HUDEP-2 (cell line): Measurements from ENCODE around the gene TBC1D22A.

Experiments used
- DNase-seq, 76 experiments: peaks; one replicate each; lab custom pipeline; 2025; ENCODE audit not compliant: unreplicated experiment in 76 of 76; lab: John Stamatoyannopoulos, UW

TBC1D22A gene

DNA sequence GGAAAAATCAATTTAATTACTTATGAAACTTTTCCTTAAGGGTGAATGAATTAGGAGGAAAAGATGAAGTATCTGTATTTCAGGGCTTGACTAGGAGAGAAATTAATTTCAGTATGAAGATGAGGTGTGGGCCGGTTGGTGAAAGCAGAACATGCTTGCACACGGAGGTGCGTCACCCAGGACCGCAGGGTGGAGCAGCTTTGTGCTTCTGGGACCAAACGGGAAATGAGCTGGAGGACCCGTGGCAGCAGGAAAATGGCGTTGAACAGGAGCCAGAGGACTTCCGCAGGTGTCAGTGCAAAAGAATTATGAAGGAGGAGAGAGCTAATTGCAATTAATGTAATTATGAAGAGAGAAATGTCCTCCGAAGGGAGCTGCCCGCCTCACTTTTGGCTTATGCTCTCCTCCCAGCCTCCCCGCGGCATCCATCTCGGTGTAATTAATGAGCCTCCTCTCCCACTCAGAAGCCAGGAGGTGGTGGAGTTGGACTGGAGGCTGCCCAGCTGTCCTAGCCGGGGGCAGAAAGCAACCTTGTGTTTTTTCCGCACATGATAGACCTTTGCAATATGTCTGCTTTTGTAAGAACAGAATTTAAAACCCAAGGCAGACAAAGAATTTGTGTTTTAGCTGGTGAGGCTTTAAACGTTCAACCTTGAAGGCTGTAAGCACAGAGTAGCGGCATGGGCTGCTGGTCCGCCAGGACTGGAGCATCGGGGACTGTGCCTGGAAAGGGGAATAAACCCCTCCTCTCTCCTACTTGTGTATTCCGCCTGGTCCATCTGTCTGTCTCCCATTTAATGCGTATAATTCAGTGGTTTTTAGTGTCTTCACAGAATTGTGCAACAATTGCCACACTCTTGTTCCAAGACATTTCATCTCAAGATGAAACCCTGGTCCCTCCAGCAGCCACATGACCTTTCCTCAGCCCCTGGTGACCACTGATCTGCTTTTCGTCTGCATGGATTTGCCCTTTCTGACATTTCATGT lies 180.6 kb downstream of the TBC1D22A start:
- DNase-seq = no peak

DNA sequence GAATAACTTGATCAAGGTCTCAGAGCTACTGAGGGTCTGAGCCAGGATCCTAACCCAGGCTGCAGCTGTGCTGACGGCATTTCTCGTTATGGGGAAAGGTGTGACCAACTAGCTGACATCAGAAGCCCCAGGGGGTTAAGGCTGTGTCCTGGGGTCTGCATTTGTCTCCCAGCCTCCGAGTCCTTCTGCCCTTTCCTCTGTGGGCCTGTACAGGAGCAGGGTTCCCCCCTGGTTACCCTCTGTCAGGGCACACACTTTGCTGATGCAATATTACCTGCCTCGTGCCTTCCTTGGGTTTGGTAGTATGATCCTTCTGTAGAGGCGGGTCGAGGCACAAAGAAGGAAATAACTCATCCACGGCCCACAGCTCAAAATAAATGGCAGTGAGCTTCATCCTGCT lies 183.0 kb downstream of the TBC1D22A start:
- DNase-seq = no peak

DNA sequence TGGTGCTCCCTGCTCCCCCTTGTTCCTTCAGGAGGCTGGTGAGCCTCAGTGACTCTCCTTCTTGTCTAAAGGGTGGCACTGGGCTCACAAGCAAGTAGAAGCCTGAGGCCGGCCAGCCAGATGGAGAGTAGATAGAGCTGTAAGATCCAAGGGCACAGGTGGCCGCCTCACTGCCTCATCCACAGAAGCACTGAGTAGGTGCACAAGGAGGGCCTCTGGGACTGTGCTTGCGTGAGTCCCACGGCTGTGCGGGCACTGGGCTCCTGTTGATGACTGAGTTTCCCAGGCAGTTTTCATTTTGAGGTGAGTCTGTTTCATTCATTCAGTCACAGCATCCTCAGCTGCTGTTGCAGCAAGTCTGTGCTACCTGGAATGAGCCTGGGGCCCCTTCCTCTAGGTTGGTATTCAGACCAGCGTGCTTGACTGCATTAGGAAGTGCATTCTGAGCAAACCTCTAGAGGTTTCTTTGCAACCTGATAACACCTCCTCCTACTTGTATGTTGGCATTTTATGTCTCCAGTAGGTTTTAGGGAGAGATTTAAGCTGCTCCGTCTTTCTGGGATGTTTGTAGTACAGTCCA lies 184.0 kb downstream of the TBC1D22A start:
- DNase-seq = no peak

DNA sequence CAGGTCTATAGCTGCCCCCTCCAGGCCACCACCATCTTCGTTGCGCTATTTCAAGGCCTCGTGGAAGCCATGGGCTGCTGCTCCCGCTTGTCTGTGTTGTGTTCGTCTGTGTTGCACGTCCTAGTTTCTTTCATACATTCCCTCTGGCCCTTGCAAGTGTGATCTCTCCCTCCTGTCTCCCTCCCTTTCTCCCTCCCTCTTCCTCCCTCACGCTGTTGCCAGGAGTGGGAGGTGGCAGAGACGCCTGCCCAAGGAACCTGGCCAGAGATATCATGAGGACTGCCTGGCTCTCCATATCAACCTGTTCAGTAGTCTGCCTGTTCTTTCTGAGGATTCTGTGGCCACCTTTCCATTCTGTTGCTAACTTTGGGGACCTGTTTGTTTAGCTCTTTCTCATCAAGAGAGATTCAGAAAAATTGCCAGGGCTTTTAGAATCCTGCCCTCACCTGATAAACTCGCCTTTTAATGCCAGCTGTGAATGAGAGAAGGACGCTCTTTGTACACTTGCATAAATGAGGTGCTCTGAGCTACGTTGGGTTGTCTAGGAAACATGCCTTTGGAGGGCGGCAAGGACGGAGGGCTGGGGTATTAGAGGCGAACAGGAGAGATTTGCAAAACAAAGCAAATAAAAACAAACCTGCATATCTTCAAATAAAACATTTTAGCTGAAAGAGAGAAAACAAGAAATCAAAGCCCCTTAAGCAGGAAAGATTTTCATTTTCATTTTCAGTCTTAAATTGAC lies 185.2 kb downstream of the TBC1D22A start:
- no peak for DNase-seq

DNA sequence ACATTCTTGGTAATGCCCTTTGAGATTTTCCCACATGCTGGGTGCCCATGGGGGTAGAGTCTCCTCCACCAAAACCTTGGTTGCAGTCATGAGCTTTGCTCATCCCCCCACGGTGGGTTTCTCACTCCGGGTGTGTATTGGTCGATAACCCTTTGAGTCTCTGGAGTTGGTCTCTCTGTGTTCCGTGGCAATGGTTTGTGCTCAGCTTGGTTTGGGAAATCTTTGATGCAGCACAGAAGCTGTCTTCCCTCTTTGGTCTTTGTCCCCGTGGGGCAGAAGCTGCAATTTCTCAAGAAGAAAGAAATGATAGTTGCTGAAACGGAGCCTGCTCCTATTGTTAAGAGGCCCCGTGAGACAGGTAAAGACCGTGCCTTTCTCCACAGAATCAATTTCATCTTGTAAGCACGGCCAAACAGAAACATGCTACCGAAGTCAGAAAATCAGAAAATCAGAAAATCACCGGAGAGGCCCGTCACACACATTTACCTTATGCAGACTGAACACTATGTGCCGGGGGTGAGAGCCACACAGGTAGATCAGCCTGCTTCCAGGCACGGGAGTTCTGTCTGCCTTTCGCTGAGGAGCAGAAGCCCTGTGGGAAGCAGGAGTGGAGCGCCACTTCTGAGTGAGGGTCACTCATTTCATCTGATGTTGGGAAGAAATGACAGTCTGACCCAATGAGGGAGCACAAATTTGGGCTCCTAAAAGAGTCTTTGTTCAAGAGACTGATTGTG lies 186.1 kb downstream of the TBC1D22A start:
- no peak for DNase-seq

DNA sequence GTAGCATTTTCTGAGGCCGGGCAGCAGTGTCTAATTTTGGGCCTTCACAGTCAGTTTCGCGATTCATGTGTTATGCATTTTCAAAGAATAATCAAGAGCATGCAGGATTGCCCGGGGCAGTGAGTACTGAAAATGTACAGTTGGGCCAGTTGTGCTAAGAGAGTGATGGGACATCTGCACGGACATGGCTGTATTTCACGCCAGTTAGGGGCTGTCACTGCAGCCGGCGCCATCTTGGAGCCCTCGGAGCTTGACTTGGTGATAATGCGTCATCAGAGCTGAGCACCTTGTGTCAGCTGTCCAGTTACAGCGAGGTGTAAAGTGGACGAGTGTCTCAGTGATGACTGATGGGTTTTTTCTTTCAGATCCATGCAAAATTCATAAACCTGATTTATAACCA lies 188.9 kb downstream of the TBC1D22A start:
- DNase-seq = no peak

DNA sequence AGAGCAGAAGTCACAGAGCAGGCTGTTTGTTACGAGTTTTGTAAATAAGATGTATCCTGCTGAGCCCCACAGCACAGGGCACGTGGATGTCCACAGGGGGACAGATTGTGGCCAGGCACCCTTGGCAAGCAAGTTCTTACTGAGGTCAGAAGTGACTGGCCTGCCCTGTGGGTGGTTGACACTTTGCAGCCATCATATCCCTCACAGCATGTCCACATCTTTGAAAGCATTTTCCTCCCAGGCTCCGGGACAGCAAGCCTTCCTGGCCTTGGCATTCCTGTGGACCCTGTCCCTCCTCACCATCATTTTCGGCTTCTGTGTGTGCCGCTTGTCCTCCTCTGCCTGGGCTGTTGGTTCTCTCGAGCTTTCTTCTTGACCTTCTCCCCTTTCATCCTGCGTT lies 189.5 kb downstream of the TBC1D22A start:
- no peak for DNase-seq

DNA sequence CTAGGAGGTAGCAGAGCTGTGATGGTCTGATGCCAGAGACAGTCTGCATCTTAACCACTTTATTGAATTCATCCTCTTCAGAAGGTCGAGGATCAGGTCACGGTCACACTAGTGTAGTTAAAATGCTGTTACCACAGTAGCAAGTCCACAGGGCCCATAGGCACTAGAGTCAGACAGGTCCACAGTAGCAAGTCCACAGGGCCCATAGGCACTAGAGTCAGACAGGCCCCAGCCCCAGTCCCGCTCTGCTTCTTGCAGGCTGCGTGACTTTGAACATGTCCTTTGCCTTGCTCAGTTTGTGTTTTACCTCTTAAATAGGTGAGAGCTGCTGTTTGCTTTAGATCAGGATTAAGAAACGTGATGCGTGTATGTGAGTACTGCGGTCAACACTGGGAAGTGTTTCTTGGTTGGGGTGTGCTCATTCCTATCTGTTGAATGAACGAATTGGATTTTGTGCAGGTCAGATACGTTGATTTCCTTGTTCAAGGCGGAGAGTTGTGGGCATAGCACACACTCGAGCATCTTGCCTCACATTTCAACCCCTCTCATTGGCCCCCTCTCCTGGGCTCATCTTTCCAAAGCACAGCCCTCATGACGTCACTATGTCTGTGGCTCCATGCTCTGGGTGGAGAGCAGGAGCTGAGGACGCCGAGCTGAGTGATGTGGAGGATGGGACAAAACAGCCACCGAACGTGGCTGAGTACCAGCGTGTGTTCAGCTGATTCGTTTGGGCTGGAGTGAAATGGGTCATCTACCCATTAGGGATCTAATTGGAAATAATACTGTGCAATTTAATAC lies 191.7 kb downstream of the TBC1D22A start:
- DNase-seq = no peak

DNA sequence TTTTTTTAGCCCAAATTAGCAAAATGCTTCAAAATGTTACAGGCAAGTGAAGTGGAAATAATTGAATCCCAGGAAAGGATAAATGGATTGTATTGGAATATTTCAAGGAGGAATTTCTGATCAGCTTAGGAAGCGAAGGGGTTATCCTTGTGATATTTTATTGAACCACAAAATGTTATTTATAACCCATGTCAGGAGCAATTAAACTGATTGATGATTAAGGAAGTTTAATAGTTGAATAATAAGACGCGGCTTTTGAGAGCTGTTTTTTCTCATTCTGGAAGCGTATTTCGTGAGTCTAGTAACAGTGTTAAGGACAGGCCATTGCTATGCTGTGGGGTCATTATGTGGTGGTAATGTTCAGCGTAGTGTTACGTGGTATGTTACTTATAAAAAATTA lies 192.3 kb downstream of the TBC1D22A start:
- no peak for DNase-seq

DNA sequence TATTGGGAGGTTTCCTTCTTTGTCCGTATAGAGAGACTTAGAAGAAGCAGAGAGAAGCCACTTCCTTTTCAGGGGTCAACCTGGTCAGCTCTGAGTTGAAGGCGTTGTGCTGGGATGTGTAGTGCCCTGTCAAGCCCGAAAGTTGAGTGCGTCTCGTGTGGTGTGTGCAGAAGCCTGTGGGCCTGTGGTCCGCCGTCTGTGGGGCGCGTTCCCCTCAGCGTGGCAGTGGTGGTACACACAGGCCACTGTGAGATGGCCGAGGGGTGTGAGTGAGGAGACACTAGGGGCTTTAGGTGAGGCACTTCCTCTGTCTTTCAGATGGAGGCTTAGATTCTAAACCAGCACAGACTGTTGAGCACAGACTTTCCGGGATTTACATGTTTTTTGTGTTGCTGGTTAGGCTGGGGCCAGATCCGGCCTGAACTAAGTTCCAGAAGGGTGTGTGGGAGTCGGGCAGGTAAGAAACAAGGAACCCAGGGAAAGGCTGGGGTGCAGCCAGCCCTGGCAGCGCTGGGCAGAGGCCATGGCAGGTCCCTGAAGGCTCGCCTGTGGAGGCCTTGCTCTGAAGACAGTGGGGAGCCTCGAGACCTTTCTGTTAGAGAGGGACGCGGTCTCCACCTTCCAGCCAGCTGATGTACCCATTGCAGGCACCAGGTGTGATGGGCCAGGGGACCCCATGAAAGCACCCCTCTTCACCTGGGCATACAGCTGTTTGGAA lies 194.2 kb downstream of the TBC1D22A start:
- no peak for DNase-seq

DNA sequence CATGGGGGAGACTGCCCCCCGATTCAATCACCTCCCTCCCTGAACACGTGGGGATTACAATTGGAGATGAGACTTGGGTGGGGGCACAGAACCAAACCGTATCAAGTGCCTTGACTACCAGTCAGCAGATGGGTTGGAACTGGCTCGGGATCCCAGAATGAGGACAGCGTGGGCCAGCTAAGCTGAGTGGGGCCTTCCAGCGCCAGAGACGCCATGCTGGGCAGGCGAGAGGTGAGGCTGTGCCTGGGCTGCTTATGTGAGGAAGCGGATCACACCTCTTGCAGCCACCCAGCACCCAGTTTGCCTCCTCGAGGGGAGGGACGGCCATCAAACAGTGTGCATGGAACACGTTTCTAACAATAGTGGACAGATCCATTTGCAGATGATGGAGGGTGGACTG lies 195.1 kb downstream of the TBC1D22A start:
- DNase-seq = no peak

DNA sequence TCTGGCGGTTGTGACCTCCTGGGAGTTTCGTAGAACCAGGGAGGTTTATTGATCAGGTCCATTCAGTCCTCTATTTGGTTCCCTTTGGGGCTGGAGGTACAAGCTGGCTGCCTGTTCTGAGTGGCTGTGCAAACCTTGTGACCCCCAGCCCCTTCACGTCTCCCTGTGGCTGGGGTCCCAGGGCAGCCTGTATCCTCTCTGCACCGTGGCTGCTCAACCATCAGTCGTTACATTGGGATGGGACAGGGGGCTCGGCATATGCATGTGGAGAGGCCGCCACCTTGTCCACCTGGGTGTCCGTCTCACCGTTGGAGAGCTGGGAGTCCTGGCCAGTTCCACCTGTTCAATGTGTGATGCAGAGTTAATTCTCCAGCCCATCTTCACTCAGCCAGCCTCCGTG lies 195.7 kb downstream of the TBC1D22A start:
- no peak for DNase-seq

DNA sequence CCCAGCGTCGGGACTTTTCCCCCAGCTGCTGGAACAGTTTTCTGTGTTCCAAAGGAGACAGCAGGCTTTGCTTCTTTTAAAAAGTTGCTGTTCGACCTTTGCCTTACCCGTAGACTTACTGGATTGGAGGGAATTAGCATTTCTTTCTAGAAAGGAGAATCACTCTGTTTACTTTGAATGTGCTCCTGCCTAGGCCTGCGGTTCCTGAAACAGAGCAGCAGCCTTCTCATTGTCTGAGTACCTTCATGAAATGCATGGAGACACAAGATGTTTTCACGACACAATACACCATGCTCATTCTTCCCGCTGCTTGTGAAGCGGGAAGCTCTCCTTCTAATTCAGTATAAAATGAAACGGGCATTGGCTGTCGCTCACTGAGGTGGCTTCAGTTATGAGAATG lies 196.2 kb downstream of the TBC1D22A start:
- DNase-seq = no peak

DNA sequence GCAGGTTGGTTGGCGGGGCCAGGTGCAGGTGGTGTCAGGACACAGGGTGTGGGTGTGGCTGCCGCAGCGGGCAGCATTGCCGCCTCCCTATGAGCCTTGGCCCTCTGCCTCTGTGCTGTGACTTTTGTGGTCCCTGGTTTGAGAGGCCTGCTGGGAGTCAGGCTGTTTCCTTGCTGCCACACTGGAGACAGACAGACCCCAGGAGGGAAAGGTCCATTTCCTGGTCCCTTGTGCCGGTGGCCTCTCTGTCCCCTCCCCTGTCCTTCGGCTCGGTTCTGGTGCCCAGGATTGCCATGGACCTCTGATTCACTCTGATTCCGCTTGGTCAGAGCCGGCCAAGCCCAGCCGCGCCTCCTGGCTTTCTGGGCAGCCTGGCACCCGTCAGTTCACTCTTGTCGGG lies 196.9 kb downstream of the TBC1D22A start:
- no peak for DNase-seq

DNA sequence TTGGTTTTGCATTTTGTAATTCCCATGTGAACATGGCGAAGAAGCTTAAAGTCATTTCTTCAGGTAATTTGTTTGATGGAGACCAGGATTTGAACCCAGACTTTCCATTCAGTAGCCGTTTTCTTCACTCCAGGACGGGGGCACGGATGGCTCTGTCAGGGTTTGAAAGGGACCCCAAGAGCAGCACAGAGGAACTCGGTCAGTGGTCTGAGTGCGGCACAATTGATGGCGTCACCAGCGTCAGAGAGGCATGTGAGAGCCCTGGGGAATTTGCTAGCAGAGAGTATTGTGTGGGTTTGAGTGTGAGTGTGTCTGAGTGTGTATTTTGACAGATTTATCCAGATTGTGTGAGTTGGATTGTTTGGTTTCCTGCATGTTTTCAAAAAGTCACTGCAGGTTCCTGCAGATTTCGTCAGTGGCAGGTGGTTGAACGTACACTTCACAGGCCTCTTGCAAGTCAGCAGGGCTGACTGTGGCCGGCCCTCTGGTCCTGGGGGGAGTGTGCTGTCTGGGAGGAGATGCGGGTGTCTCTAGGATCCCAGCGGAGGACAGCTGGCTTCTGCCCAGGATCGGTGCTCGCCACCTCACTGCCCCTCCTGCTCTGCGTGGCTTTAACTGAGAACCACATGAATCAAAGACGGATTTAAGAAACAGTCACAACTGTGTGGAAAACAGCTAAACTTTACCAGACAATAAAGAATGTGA lies 199.3 kb downstream of the TBC1D22A start:
- no peak for DNase-seq

DNA sequence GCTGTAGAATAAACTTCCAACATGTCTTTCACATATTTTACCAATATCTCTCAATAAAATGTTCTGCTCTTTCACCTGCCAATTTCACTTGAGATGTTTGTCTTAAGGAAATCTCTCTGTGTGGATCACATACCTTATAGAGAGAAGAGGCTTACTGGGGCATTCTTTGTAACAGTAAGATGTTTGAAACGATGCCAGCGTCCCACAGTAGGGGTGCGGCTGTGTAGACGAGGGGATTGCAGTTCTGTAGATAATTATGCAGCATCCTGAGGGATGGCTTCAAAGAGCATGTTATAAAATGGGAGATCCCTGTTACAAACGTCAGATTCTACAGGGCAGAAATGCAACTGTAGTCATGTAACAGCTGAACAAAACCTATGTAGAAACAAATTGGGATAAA lies 200.0 kb downstream of the TBC1D22A start:
- DNase-seq = no peak

DNA sequence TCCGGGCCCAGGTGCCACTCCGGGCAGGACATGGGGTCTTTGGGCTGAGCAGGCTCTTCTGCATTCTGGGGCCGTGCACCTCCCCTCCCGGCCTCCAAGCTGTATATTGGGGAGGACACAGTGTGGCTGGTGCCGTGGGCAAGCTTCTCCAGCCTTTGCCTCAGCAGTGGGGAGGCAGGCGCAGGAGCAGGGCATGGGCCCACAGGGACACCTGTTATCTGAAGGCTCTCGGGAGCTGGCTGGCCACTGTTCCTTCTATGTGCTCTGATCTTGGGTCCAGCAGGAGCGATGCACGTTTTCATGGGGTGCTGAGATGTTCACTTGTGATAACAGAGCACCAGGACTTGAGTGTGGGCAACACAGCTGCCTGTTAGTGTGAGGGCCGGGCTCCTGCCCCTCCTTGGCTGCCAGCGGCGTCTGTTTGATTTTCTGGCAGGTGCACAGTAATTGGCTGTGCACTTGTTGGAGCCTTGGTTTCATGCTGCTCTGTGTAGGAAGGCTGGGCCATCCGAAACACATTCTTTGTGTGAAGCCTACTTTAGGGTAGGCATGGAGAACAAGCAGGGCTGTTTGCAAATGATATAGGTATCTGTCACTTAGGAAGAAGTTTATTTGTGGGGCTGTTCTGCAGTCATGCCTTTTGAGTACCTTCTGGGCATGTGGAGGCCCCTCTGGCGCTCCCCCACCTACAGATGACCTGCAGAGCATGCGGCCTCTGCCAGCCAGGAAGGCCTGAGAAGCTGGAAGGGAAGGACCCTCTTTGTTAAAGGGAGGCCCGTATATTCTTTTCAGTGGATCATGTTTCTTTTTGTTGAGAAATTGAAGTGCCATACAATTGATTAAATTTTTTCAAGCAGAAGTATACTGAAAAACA lies 201.5 kb downstream of the TBC1D22A start:
- DNase-seq = no peak
